Ascending aorta (tissue), 2 donors: ENCODE data around the gene B4GALT7. TPM values are rescaled to one million over a fixed set of nuclear protein-coding genes. Genes with fewer than 3 reads are reported as not detected.
A peak's percentile ranks its signal among the peaks of the same experiment; 100 is the strongest.

Experiments
- DNase-seq, 2 donors: peaks; one replicate each; pipeline ENCODE4 v3.0.0-alpha.2; 2019; ENCODE audit warnings: low spot score in 2 of 2
- H3K27ac ChIP-seq, 2 donors: fragments of 200-600 bp; sonication (generic); one replicate each; pipeline ENCODE4 v1.5.1; 2016 to 2017; ENCODE audit warnings: mild to moderate bottlenecking in 1 of 2
- H3K27me3 ChIP-seq: fragments of 200-600 bp; sonication (generic); one replicate; pipeline ENCODE4 v1.5.1; 2017
- H3K36me3 ChIP-seq, 2 donors: fragments of 200-600 bp; sonication (generic); one replicate each; pipeline ENCODE4 v1.5.1; 2016
- H3K4me1 ChIP-seq, 2 donors: fragments of 200-600 bp; sonication (generic); one replicate each; pipeline ENCODE4 v1.5.1; 2016 to 2017; ENCODE audit warnings: mild to moderate bottlenecking in 1 of 2
- H3K4me3 ChIP-seq, 2 donors: fragments of 200-600 bp; sonication (generic); one replicate each; pipeline ENCODE4 v1.5.1; 2016 to 2017; ENCODE audit warnings: mild to moderate bottlenecking in 1 of 2
- H3K9me3 ChIP-seq, 2 donors: fragments of 200-600 bp; sonication (generic); one replicate each; pipeline ENCODE4 v1.5.1; 2016
- CTCF ChIP-seq, 3 experiments: fragments of 200-600 bp in 2 of 3; fragments of 450-650 bp in 1 of 3; sonication (generic) in 2 of 3; IDR thresholded peaks; one replicate each; pipeline ENCODE4 v1.5.1; 2016 to 2019; ENCODE audit warnings: antibody characterized with exemption in 3 of 3, mild to moderate bottlenecking in 1 of 3, moderate library complexity in 1 of 3
- intact Hi-C: fragments of 100-400 bp; cut with DNase I; formaldehyde crosslinking; loops from one replicate; pipeline ENCODE4 v1.15.1; 2023
- total RNA-seq: library from RNA; depleted of rRNA; stranded (reverse); fragments of >200 nt; gene quantifications from one replicate; pipeline ENCODE4 v1.1.0, GENCODE V29; 2016

Gene B4GALT7
- total RNA-seq, 1 donor from 2014 or later: 25.7 TPM

GRCh38 chr5:177594071-177594470 lies 5.9 kb upstream of the B4GALT7 start:
- Histone ChIP-seq H3K36me3 (peaks cover 34 to 35% of the 10 kb centered on the region in 2 donors), H3K9me3 (no peaks in the 10 kb centered on the region), H3K4me3 (no peak overlapping the region), H3K4me1 (peaks cover 7 to 15% of the 10 kb centered on the region in 2 donors), H3K27ac (no peak overlapping the region), H3K27me3 (no peaks in the 10 kb centered on the region)
- TF ChIP-seq CTCF (IDR thresholded peaks at IDR 0.05): no peak
- peak in 1 of 2 donors; percentile 55 for DNase-seq
- intact Hi-C loops: loop anchor here (10.0 kb wide), 2 partner anchors 79 to 561 kb away; partner anchors contain the start of genes DDX41 and NHP2

- TF ChIP-seq CTCF (IDR thresholded peaks at IDR 0.05): no peak
- H3K4me3 ChIP-seq: no peak overlapping the region
- peaks cover 34 to 35% of the 10 kb centered on the region in 2 donors for H3K36me3 ChIP-seq
- peaks cover 7 to 18% of the 10 kb centered on the region in 2 donors for H3K4me1 ChIP-seq
- peak in 1 of 2 donors; percentile 42 for DNase-seq
- H3K27me3 ChIP-seq: no peaks in the 10 kb centered on the region
- intact Hi-C loops: loop anchor here (5.0 to 10.0 kb wide), 3 partner anchors 80 to 953 kb away; partner anchors contain the start of genes DDX41 and NHP2
- no peak overlapping the region for H3K27ac ChIP-seq
- no peaks in the 10 kb centered on the region for H3K9me3 ChIP-seq
Measured at GRCh38 chr5:177595026-177595585, 4.8 kb upstream of the B4GALT7 start.

- no peak for TF ChIP-seq CTCF (IDR thresholded peaks at IDR 0.05)
- intact Hi-C loops: loop anchor here (5.0 to 10.0 kb wide), 3 partner anchors 81 to 954 kb away; partner anchors contain the start of genes DDX41 and NHP2
- no peak for DNase-seq
- peaks cover 14 to 24% of the 10 kb centered on the region in 2 donors for H3K4me1 ChIP-seq
- no peak overlapping the region for H3K27ac ChIP-seq
- H3K4me3 ChIP-seq: no peak overlapping the region
- H3K27me3 ChIP-seq: no peaks in the 10 kb centered on the region
- H3K36me3 ChIP-seq: peaks cover 34 to 35% of the 10 kb centered on the region in 2 donors
- no peaks in the 10 kb centered on the region for H3K9me3 ChIP-seq
Measured at GRCh38 chr5:177595991-177596774, 3.7 kb upstream of the B4GALT7 start.

- no peak overlapping the region for H3K27ac ChIP-seq
- peak in 1 of 2 donors; percentile 37 for DNase-seq
- no peaks in the 10 kb centered on the region for H3K9me3 ChIP-seq
- no peak for TF ChIP-seq CTCF (IDR thresholded peaks at IDR 0.05)
- intact Hi-C loops: loop anchor here (5.0 to 10.0 kb wide), 3 partner anchors 82 to 955 kb away; partner anchors contain the start of genes DDX41 and NHP2
- H3K27me3 ChIP-seq: no peaks in the 10 kb centered on the region
- no peak overlapping the region for H3K4me3 ChIP-seq
- H3K4me1 ChIP-seq: peaks cover 15 to 24% of the 10 kb centered on the region in 2 donors
- peaks cover 34 to 35% of the 10 kb centered on the region in 2 donors for H3K36me3 ChIP-seq
Measured at GRCh38 chr5:177596775-177597238, 3.1 kb upstream of the B4GALT7 start.

- TF ChIP-seq CTCF (IDR thresholded peaks at IDR 0.05): no peak
- Histone ChIP-seq H3K4me3 (no peak overlapping the region), H3K27me3 (no peaks in the 10 kb centered on the region), H3K4me1 (peaks cover 11 to 16% of the 10 kb centered on the region in 2 donors), H3K27ac (no peak overlapping the region), H3K9me3 (no peaks in the 10 kb centered on the region), H3K36me3 (peaks cover 32% of the 10 kb centered on the region in 2 donors)
- intact Hi-C loops: loop anchor here (5.0 to 10.0 kb wide), 3 partner anchors 84 to 956 kb away; partner anchors contain the start of genes DDX41 and NHP2
- no peak for DNase-seq
Measured at GRCh38 chr5:177598477-177598876, 1.5 kb upstream of the B4GALT7 start.
